Nephron (organoid): ENCODE data around the gene RTL1.

Experiments used
- H3K27ac Mint-ChIP-seq, 3 experiments: 2 replicates each; pipeline ENCODE4 v1.8.0; 2020; ENCODE audit warnings: mixed read lengths in 3 of 3, mild to moderate bottlenecking in 2 of 3, moderate library complexity in 1 of 3
- H3K27me3 Mint-ChIP-seq: 2 replicates; pipeline ENCODE4 v1.8.0; 2021; ENCODE audit warnings: low read depth, mild to moderate bottlenecking, moderate library complexity, mixed read lengths
- H3K36me3 Mint-ChIP-seq: 2 replicates; pipeline ENCODE4 v1.8.0; 2020; ENCODE audit warnings: low read depth, mixed read lengths
- H3K4me1 Mint-ChIP-seq: 2 replicates; pipeline ENCODE4 v1.8.0; 2020; ENCODE audit warnings: mixed read lengths
- H3K4me3 Mint-ChIP-seq, 3 experiments: 2 replicates each; pipeline ENCODE4 v1.8.0; 2020; ENCODE audit warnings: mild to moderate bottlenecking in 3 of 3, mixed read lengths in 3 of 3, moderate library complexity in 2 of 3
- H3K9me3 Mint-ChIP-seq: 2 replicates; pipeline ENCODE4 v1.8.0; 2020; ENCODE audit warnings: mixed read lengths
- TF ChIP-seq, protein P1 (sequence below), 3 experiments: fragments of 200-600 bp; sonication (generic); IDR thresholded peaks; one replicate each; pipeline ENCODE4 v1.5.0; 2021; ENCODE audit warnings: antibody characterized with exemption in 3 of 3; ENCODE audit not compliant: unreplicated experiment in 3 of 3

RTL1 gene

DNA sequence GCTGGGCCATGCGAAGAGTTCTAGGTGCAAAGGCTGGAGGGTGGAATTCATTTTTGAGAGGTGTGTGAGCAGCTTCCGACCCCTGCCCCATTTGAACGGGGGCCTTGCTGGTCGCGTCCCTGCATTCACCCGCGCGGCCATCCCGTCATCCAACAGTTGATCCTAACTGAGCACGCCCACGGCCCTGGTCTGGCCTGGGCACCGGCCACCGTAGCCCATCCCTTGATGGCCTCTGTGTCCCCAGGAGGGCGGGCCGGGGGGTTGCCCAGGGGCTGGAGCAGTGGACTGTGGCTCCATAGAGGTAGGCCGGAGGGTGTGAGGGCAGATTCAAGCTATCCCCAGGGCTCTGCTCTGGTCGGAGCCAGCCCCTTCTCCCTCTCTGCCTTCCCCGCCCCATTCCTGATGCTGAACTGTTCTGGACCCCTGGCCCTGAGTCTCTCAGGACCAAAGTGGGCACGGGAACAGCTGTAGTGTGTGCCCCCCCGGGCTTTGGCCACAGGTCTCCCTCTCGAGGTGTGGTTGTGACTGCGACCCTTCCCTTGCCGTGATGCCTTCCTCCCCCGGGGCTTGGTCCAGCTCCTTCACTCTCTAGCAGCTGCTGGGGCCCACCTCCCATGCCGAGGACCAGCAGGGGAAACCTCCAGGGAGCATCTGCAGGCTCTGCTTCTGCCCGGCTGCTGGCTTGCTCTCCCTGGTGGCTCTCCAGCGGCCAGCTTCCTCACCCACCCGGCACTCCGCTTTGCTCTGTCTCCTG lies 68.6 kb downstream of the RTL1 start:
- no peaks in the 10 kb centered on the region for H3K9me3 Mint-ChIP-seq
- H3K27ac Mint-ChIP-seq: peak overlapping the region in 1 of 3 experiments; percentile 15
- no peaks in the 10 kb centered on the region for H3K36me3 Mint-ChIP-seq
- TF ChIP-seq, protein P1, sequence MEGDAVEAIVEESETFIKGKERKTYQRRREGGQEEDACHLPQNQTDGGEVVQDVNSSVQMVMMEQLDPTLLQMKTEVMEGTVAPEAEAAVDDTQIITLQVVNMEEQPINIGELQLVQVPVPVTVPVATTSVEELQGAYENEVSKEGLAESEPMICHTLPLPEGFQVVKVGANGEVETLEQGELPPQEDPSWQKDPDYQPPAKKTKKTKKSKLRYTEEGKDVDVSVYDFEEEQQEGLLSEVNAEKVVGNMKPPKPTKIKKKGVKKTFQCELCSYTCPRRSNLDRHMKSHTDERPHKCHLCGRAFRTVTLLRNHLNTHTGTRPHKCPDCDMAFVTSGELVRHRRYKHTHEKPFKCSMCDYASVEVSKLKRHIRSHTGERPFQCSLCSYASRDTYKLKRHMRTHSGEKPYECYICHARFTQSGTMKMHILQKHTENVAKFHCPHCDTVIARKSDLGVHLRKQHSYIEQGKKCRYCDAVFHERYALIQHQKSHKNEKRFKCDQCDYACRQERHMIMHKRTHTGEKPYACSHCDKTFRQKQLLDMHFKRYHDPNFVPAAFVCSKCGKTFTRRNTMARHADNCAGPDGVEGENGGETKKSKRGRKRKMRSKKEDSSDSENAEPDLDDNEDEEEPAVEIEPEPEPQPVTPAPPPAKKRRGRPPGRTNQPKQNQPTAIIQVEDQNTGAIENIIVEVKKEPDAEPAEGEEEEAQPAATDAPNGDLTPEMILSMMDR (IDR thresholded peaks at IDR 0.05; ENCODE audit: unreplicated experiment in 3 of 3): no peak
- no peak overlapping the region for H3K4me3 Mint-ChIP-seq
- peaks cover 11% of the 10 kb centered on the region for H3K27me3 Mint-ChIP-seq
- peaks cover 61% of the 10 kb centered on the region for H3K4me1 Mint-ChIP-seq

DNA sequence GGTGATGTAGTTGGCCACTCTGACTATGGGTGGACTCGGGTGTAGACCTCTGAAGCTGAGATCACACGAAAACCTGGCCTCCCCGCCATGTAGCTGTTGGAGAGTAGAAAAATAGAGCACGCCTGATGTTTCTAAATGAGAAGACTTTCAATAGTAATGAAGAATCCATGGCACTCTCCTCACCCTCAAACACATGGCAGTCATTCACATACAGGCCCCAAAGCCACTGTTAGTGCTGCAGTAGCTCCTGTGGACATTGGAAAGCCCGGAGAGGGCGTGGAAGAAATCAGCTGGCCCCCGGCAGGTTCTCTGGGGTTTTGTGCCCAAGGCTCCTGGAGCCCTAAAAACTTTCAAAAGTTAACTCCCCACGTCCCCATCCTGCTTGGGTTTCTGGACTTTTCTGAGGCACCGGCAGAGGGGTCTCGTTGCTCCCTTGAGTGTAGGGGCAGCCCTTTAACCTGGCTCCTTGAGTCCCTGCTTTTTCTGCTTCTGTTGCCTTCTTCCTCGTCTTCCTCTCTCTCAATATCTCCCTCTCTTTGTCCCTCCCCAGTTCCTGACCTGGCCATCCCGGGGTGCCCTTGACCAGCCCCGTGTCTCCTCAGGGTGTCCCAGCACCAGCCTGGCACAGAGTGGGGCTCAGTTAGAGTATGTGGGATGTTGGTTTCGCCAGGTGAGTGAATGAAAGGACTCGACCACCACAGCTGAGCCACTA lies 69.3 kb downstream of the RTL1 start:
- no peaks in the 10 kb centered on the region for H3K36me3 Mint-ChIP-seq
- peaks cover 2% of the 10 kb centered on the region for H3K9me3 Mint-ChIP-seq
- TF ChIP-seq, protein P1 (IDR thresholded peaks at IDR 0.05; ENCODE audit: unreplicated experiment in 3 of 3): no peak
- no peak overlapping the region for H3K4me3 Mint-ChIP-seq
- peaks cover 61% of the 10 kb centered on the region for H3K4me1 Mint-ChIP-seq
- peaks cover 11% of the 10 kb centered on the region for H3K27me3 Mint-ChIP-seq
- peak overlapping the region in 1 of 3 experiments; percentile 54 for H3K27ac Mint-ChIP-seq

DNA sequence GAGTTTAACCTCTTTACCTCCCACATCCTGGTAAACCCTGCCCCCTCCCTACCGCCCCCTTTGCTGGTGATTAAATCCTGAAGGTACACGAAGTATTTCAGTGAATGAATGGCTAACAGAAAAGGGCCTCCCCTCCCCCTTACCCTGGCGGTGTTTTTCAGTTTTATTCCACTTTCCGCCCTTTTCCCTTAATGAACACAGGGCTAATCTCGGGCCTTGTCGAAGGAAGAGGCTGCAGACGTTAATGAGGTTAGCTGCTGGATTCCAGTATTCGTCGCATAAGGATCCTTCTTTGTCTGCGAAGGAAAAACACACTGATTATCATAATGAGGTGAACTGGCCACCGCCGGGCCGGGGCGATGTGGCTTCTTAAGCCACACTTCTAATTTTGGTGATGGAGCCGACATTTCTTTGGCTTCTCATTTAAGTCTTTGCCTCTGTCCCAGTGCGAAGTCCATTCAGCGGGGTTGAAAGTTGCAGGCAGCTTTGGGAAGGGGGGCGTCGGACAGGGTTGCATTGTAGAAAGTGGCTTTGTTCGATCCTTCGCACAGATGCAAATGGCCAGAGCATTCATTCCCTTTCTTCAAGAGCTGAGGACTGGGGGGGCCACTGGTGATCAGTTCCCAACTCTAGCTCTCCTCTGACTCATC lies 71.1 kb downstream of the RTL1 start:
- peaks cover 11% of the 10 kb centered on the region for H3K27me3 Mint-ChIP-seq
- peak overlapping the region in 1 of 3 experiments; percentile 52 for H3K27ac Mint-ChIP-seq
- peaks cover 50% of the 10 kb centered on the region for H3K4me1 Mint-ChIP-seq
- H3K36me3 Mint-ChIP-seq: peaks cover 9% of the 10 kb centered on the region
- TF ChIP-seq, protein P1 (IDR thresholded peaks at IDR 0.05; ENCODE audit: unreplicated experiment in 3 of 3): no peak
- H3K4me3 Mint-ChIP-seq: no peak overlapping the region
- H3K9me3 Mint-ChIP-seq: peaks cover 13% of the 10 kb centered on the region

DNA sequence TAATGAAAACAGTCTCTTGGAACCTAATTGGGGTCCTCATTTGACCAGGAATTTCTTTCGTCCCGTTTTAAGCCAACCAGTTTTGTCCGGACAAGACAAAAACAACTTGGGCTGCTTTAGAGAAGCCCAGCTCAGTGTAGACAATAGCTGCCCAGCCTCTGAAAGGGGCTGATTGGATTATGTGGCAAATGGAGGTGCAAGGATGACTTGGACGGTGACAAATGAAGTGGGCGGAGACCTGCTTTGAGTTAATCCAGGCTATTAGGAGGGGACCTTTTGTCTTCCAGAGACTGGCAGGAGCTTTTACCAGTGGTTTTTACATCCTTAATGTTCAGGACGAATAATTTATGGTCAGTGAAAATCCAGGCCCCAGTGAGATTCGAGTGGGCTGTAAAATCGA lies 72.8 kb downstream of the RTL1 start:
- H3K4me3 Mint-ChIP-seq: no peak overlapping the region
- H3K27me3 Mint-ChIP-seq: peaks cover 7% of the 10 kb centered on the region
- H3K27ac Mint-ChIP-seq: peak overlapping the region in 2 of 3 experiments; percentile 46 to 71
- H3K4me1 Mint-ChIP-seq: peaks cover 38% of the 10 kb centered on the region
- H3K36me3 Mint-ChIP-seq: peaks cover 11% of the 10 kb centered on the region
- TF ChIP-seq, protein P1 (IDR thresholded peaks at IDR 0.05; ENCODE audit: unreplicated experiment in 3 of 3): no peak
- peaks cover 15% of the 10 kb centered on the region for H3K9me3 Mint-ChIP-seq
